Measurements from ENCODE around the gene DLGAP1. TPM values are rescaled to one million over a fixed set of nuclear protein-coding genes. Genes with fewer than 3 reads are reported as not detected.
"Not testable (repeated sequence)": the region's sequence is repeated elsewhere in the genome, so short reads cannot be mapped to it uniquely, and the experiment has no call there.

Gene DLGAP1
- total RNA-seq, 1 donor from 2014 or later: 0.05 TPM

GRCh38 chr18:3584897-3585460 is 870.1 kb downstream of the DLGAP1 start:
- Mint-ChIP-seq H3K4me3 (ENCODE audit: unreplicated experiment) (no peak overlapping the region), H3K27me3 (ENCODE audit: unreplicated experiment) (no peaks in the 10 kb centered on the region), H3K27ac (ENCODE audit: unreplicated experiment) (no peak overlapping the region), H3K9me3 (ENCODE audit: unreplicated experiment) (no peaks in the 10 kb centered on the region), H3K4me1 (ENCODE audit: unreplicated experiment) (peaks cover 10% of the 10 kb centered on the region), H3K36me3 (ENCODE audit: unreplicated experiment) (no peaks in the 10 kb centered on the region)
- DNase-seq (ENCODE audit: extremely low spot score, unreplicated experiment): peak; percentile 40
- TF ChIP-seq, protein P1, sequence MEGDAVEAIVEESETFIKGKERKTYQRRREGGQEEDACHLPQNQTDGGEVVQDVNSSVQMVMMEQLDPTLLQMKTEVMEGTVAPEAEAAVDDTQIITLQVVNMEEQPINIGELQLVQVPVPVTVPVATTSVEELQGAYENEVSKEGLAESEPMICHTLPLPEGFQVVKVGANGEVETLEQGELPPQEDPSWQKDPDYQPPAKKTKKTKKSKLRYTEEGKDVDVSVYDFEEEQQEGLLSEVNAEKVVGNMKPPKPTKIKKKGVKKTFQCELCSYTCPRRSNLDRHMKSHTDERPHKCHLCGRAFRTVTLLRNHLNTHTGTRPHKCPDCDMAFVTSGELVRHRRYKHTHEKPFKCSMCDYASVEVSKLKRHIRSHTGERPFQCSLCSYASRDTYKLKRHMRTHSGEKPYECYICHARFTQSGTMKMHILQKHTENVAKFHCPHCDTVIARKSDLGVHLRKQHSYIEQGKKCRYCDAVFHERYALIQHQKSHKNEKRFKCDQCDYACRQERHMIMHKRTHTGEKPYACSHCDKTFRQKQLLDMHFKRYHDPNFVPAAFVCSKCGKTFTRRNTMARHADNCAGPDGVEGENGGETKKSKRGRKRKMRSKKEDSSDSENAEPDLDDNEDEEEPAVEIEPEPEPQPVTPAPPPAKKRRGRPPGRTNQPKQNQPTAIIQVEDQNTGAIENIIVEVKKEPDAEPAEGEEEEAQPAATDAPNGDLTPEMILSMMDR (IDR thresholded peaks at IDR 0.05): no peak

- no peaks in the 10 kb centered on the region for H3K36me3 Mint-ChIP-seq (ENCODE audit: unreplicated experiment)
- H3K4me1 Mint-ChIP-seq (ENCODE audit: unreplicated experiment): peaks cover 16% of the 10 kb centered on the region
- no peaks in the 10 kb centered on the region for H3K27me3 Mint-ChIP-seq (ENCODE audit: unreplicated experiment)
- no peaks in the 10 kb centered on the region for H3K9me3 Mint-ChIP-seq (ENCODE audit: unreplicated experiment)
- H3K4me3 Mint-ChIP-seq (ENCODE audit: unreplicated experiment): no peak overlapping the region
- TF ChIP-seq, protein P1 (IDR thresholded peaks at IDR 0.05): no peak
- DNase-seq (ENCODE audit: extremely low spot score, unreplicated experiment): peak; percentile 32
- H3K27ac Mint-ChIP-seq (ENCODE audit: unreplicated experiment): no peak overlapping the region
Observed at GRCh38 chr18:3584266-3584861, 870.7 kb downstream of the DLGAP1 start.

DNA sequence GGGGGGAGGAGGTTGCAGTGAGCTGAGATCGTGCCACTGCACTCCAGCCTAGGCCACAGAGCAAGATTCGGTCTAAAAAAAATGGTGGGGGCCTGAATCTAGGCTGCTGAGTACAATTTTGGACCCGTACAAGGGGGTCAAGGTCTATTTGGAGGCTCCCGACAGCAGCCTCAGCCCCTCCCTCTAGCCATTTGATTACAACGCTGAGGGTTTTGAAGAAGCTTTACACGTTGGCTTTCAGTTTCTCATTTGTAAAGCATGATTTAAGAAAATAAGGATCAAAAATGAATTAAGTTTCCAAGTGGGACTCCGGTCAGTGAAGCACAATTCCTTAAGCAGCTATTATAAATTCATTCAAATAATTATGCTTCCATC is 871.2 kb downstream of the DLGAP1 start:
- no peaks in the 10 kb centered on the region for H3K9me3 Mint-ChIP-seq (ENCODE audit: unreplicated experiment)
- TF ChIP-seq, protein P1 (IDR thresholded peaks at IDR 0.05): no peak
- no peak overlapping the region for H3K4me3 Mint-ChIP-seq (ENCODE audit: unreplicated experiment)
- H3K4me1 Mint-ChIP-seq (ENCODE audit: unreplicated experiment): peaks cover 20% of the 10 kb centered on the region
- no peak overlapping the region for H3K27ac Mint-ChIP-seq (ENCODE audit: unreplicated experiment)
- peak; percentile 42 for DNase-seq (ENCODE audit: extremely low spot score, unreplicated experiment)
- H3K27me3 Mint-ChIP-seq (ENCODE audit: unreplicated experiment): no peaks in the 10 kb centered on the region
- H3K36me3 Mint-ChIP-seq (ENCODE audit: unreplicated experiment): no peaks in the 10 kb centered on the region

DNA sequence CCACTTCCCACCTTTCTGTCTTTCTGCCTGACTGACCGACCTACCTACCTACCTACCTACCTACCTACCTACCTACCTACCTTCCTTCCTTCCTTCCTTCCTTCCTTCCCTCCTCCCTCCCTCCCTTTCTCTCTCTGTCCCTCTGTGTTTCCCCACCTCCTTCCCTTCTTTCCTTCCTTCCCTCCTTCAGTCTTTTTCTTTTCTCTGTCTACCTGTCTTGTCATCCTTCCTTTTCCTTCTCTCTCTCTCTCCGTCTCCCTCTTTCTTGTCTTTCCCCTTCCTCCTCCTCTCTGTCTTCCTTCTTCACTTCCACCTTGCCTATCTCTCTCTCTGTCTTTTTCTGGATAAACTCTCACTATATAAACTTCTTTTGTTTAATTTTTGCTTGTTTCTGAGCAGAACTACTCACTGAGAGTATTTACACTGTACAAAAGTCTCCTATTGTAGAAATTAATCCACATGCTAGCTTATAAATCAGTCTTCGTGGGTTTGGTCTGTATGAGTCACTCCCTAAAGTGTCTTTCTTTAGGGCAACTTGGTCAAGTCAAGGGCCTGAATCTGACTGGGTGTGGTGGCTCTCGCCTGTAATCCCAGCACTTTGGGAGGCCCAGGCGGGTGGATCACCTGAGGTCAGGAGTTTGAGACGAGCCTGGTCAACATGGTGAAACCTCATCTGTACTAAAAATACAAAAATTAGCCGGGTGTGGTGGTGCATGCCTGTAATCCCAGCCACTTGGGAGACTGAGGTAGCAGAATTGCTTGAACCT is 871.8 kb downstream of the DLGAP1 start:
- peaks cover 20% of the 10 kb centered on the region for H3K4me1 Mint-ChIP-seq (ENCODE audit: unreplicated experiment)
- H3K9me3 Mint-ChIP-seq (ENCODE audit: unreplicated experiment); H3K27me3 Mint-ChIP-seq (ENCODE audit: unreplicated experiment); H3K4me3 Mint-ChIP-seq (ENCODE audit: unreplicated experiment); H3K27ac Mint-ChIP-seq (ENCODE audit: unreplicated experiment); H3K36me3 Mint-ChIP-seq (ENCODE audit: unreplicated experiment); DNase-seq (ENCODE audit: extremely low spot score, unreplicated experiment): not testable (repeated sequence)

DNA sequence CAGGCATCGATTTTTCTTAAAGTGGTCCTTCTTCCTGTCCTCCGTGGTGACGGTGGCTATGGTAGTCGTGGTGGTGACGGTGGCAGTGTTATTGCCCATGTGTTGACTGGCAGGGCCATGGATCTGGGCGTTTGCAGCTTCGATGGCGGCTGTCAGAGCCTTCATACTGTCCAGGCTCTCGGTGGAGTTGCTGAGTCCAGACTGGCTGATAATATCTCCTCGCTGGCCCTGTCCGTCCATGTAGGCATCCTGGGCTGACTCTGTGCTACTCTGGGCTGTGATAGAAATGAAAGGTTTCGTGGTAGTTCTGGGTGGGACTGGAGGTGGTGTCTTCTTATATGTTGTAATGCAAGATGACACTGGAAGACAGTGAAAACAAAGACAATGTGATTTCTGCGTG is 873.2 kb downstream of the DLGAP1 start:
- H3K36me3 Mint-ChIP-seq (ENCODE audit: unreplicated experiment): no peaks in the 10 kb centered on the region
- peak; percentile 59 for DNase-seq (ENCODE audit: extremely low spot score, unreplicated experiment)

GRCh38 chr18:3580523-3581025 is 874.5 kb downstream of the DLGAP1 start:
- peak; percentile 65 for DNase-seq (ENCODE audit: extremely low spot score, unreplicated experiment)
- H3K4me1 Mint-ChIP-seq (ENCODE audit: unreplicated experiment): peaks cover 15% of the 10 kb centered on the region
- H3K9me3 Mint-ChIP-seq (ENCODE audit: unreplicated experiment); H3K36me3 Mint-ChIP-seq (ENCODE audit: unreplicated experiment); H3K27me3 Mint-ChIP-seq (ENCODE audit: unreplicated experiment); H3K27ac Mint-ChIP-seq (ENCODE audit: unreplicated experiment); H3K4me3 Mint-ChIP-seq (ENCODE audit: unreplicated experiment): not testable (repeated sequence)

More for the DNA sequence above, 873.2 kb downstream of the DLGAP1 start:
- H3K4me3 Mint-ChIP-seq (ENCODE audit: unreplicated experiment): no peak overlapping the region
- TF ChIP-seq, protein P1 (IDR thresholded peaks at IDR 0.05): no peak
- no peak overlapping the region for H3K27ac Mint-ChIP-seq (ENCODE audit: unreplicated experiment)
- peaks cover 20% of the 10 kb centered on the region for H3K4me1 Mint-ChIP-seq (ENCODE audit: unreplicated experiment)
- H3K9me3 Mint-ChIP-seq (ENCODE audit: unreplicated experiment): no peaks in the 10 kb centered on the region
- H3K27me3 Mint-ChIP-seq (ENCODE audit: unreplicated experiment): no peaks in the 10 kb centered on the region
